Fibroblast of mammary gland (primary cell): ENCODE measurements around the gene ABO.

ENCODE experiments used
- DNase-seq: peaks from one replicate; pipeline ENCODE4 v3.0.0-alpha.2; 2010; ENCODE audit warnings: low read depth
- H3K4me3 ChIP-seq: 2 replicates; pipeline ENCODE4 v1.5.1; 2011; ENCODE audit warnings: low read depth, mild to moderate bottlenecking, low read length, moderate library complexity; ENCODE audit not compliant: control insufficient read depth
- TF ChIP-seq, protein P1 (sequence below): conservative IDR thresholded peaks from 2 replicates; pipeline ENCODE4 v1.5.1; 2011; ENCODE audit warnings: low read depth, low read length, inconsistent platforms; ENCODE audit not compliant: control insufficient read depth, insufficient read depth

ABO gene

DNA sequence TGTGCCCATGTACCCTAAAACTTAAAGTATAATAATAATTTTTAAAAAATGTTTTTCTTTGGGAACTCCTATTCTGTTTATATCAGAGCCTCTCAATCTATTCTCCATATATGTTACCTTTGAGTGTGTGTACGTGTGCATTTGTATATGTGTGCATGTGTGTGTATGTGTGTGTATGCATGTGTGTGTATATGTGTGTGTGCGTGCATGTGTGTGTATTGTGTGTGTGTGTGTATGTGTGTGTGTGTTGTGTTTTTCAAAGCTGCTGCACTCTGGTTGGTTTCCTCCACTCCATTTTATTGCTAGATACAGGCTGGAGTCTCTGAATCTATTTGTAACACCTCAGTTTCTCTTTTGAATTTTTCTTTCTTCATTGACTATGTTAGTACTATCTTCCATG is 41.0 kb upstream of the ABO start:
- H3K4me3 ChIP-seq: no peak overlapping the region
- no peak for DNase-seq
- TF ChIP-seq, protein P1, sequence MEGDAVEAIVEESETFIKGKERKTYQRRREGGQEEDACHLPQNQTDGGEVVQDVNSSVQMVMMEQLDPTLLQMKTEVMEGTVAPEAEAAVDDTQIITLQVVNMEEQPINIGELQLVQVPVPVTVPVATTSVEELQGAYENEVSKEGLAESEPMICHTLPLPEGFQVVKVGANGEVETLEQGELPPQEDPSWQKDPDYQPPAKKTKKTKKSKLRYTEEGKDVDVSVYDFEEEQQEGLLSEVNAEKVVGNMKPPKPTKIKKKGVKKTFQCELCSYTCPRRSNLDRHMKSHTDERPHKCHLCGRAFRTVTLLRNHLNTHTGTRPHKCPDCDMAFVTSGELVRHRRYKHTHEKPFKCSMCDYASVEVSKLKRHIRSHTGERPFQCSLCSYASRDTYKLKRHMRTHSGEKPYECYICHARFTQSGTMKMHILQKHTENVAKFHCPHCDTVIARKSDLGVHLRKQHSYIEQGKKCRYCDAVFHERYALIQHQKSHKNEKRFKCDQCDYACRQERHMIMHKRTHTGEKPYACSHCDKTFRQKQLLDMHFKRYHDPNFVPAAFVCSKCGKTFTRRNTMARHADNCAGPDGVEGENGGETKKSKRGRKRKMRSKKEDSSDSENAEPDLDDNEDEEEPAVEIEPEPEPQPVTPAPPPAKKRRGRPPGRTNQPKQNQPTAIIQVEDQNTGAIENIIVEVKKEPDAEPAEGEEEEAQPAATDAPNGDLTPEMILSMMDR: no peak

DNA sequence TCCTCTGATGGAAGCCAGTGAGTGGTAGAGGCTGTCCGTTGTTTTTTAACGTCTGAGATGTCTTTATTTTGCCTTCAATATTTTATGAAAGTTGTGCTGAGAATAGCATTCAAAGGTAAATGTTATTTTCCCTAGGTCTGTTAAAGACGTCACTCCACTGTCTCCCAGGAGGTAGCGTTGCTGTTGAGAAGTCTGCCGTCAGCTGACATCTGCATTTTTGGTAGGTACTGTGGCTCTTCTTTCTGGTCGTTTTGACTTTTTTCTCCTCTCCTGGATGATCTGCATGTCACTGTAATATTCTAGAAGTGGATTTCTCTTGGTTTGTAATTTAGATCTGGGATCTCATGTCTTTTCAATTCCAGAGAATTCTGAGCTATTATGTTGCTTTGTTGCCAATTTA is 34.6 kb upstream of the ABO start:
- DNase-seq: no peak
- TF ChIP-seq, protein P1: no peak
- H3K4me3 ChIP-seq: no peak overlapping the region

DNA sequence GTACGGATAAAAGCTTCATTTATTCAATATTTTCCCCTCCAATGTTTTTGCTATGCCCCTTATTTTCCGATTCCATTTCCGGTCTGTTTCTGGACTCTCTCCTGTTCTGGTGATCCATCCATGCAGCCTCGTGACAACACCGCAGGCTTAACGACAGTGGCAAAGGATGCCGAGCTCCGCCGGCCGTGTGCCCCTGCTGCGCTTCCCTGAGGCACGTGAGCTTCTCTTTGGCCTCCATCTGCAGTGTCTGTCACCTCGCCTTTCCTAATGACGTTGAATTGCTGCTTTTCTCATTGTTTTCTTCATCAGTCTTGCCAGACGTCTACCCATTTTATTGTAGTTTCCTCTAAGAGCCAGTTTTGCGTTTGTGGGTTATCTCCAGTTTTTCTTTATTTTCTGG is 32.3 kb upstream of the ABO start:
- H3K4me3 ChIP-seq: no peak overlapping the region
- TF ChIP-seq, protein P1: no peak
- no peak for DNase-seq

DNA sequence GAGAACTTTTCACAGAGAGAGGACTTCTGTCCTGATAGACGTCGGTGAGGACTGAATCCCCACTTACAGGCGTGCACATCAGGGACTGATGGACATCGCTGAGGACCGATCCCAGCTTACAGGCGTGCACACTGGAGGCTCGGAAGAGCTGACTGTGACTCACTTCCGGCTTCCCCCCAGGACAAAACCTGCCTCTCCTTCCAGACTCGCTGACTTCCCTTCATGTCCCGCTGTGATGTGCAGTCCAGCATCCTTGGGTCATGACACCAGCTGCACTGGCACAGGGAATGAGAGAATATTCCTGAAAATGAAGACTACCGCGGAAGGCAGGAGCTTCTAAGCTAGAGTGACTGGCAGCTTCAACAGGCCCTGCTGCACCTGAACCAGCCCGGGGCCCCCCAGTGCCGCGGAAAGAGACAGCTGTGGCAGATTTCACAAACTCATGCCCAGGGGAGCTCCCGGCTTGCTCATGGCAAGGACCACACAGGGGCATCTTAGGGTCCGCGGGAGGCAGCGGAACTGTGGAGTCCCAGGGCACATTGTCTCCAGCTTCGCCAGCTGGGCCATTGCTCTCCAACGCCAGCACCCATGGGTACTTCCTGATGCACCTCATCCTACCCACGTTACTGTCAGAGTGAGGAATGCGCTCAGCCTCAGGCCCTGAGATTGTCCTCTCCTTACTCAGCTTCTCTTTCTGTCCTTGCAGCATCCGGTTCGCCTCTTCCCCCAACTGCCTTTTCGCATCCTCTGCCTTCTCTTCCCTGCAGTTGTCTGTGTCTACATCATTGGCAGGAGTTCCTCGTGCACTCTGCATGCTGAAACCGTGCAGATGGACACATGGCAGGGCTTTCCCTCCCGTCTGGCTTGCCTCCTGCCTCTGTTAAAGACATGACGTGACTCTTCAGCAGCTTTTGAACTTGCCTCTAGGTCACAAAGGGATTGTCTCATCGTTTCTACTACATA is 31.5 kb upstream of the ABO start:
- H3K4me3 ChIP-seq: no peak overlapping the region
- TF ChIP-seq, protein P1: no peak
- DNase-seq: no peak

DNA sequence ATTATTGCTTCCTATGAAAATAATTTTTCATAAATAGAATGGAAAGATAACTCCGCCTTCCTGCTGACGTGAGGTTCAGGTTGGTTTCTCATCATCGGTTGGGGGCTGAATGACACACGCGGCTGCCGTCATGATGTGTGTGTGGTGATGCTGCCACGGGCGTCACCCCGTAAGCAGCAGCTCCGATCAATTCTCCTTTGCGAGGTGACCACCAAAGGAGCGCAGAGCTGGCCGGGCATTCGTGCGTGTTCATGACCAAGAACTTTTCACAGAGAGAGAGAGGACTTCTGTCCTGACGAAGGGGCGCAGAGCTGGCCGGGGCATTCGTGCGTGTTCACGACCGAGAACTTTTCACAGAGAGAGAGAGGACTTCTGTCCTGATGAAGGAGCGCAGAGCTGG is 30.7 kb upstream of the ABO start:
- no peak for DNase-seq
- TF ChIP-seq, protein P1: no peak
- no peak overlapping the region for H3K4me3 ChIP-seq

DNA sequence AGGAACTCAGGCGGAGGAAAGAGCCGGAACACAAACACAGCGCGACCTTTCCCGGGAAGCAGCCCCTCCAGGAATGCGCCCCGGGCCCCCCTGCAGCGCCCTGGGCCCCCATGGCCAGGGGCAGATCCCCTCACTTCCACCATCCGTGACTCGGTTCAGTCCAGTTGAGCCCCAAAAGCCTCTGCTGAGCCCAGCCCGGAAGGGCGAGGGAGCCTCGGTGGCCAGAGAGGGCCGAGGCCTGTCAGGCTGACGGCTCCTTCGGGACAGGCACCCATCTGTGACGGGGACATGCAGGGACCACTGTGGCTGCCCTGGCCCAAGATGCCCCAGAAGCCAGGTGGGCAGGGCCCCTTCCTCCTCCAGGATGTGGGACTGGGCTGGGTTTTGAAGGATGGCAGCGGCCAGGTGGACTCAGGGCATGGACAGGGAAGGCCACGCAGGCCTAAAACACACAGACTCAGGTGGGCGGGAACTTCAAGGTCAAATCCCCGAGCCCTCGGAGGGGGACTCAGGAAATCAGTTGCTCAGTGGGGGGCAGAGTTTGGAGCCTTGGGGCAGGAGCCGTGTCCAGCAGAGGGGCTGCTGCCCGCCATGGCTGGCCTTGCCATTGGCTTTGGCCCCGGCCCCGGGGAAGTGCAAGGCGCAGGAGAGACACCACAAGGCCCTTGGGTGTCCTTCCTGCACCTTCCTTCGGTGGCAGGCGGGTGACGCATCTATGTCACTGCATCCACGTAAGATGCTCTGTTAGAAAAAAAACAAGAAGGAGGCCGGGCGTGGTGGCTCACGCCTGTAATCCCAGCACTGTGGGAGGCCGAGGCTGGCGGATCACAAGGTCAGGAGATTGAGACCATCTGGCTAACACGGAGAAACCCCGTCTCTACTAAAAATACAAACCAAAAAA is 29.7 kb upstream of the ABO start:
- DNase-seq: no peak
- H3K4me3 ChIP-seq: no peak overlapping the region
- TF ChIP-seq, protein P1: no peak
